ENCODE measurements around the gene MT1M. TPM values are rescaled to one million over a fixed set of nuclear protein-coding genes. Genes with fewer than 3 reads are reported as not detected.

Gene MT1M
- polyA plus RNA-seq, 4 donors: 0.27 to 1.1 (median 0.32) TPM; not detected in 1

- no peak for DNase-seq (ENCODE audit: low read depth in 4 of 4, low spot score in 3 of 4)
Observed at GRCh38 chr16:56625943-56626654, 6.4 kb upstream of the MT1M start.

GRCh38 chr16:56626685-56627084 is 5.8 kb upstream of the MT1M start:
- no peak for DNase-seq (ENCODE audit: low read depth in 4 of 4, low spot score in 3 of 4)

GRCh38 chr16:56628486-56629350 is 3.7 kb upstream of the MT1M start:
- DNase-seq (ENCODE audit: low read depth in 4 of 4, low spot score in 3 of 4): no peak

GRCh38 chr16:56629531-56629930 is 2.9 kb upstream of the MT1M start:
- no peak for DNase-seq (ENCODE audit: low read depth in 4 of 4, low spot score in 3 of 4)

GRCh38 chr16:56630134-56630533 is 2.3 kb upstream of the MT1M start:
- DNase-seq (ENCODE audit: low read depth in 4 of 4, low spot score in 3 of 4): no peak

- DNase-seq (ENCODE audit: low read depth in 4 of 4, low spot score in 3 of 4): no peak
Observed at GRCh38 chr16:56631197-56631596, 1.3 kb upstream of the MT1M start.

- no peak for DNase-seq (ENCODE audit: low read depth in 4 of 4, low spot score in 3 of 4)
Observed at GRCh38 chr16:56631832-56632155, 665 bp upstream of the MT1M start.

- no peak for DNase-seq (ENCODE audit: low read depth in 4 of 4, low spot score in 3 of 4)
Observed at GRCh38 chr16:56632848-56633365, 448 bp downstream of the MT1M start.

- no peak for DNase-seq (ENCODE audit: low read depth in 4 of 4, low spot score in 3 of 4)
Observed at GRCh38 chr16:56633535-56633934, 1.1 kb downstream of the MT1M start.

GRCh38 chr16:56634715-56635440 is 2.4 kb downstream of the MT1M start:
- DNase-seq (ENCODE audit: low read depth in 4 of 4, low spot score in 3 of 4): no peak

GRCh38 chr16:56635441-56635967 is 3.0 kb downstream of the MT1M start:
- no peak for DNase-seq (ENCODE audit: low read depth in 4 of 4, low spot score in 3 of 4)

GRCh38 chr16:56636616-56637413 is 4.4 kb downstream of the MT1M start:
- no peak for DNase-seq (ENCODE audit: low read depth in 4 of 4, low spot score in 3 of 4)

GRCh38 chr16:56637814-56638750 is 5.6 kb downstream of the MT1M start, which contains the start of gene MT1A:
MT1A (plus strand) TSS chr16:56638666; CDS start chr16:56638739, 73 bp downstream.
- no peak for DNase-seq (ENCODE audit: low read depth in 4 of 4, low spot score in 3 of 4)

GRCh38 chr16:56639045-56639444 is 6.6 kb downstream of the MT1M start:
- no peak for DNase-seq (ENCODE audit: low read depth in 4 of 4, low spot score in 3 of 4)

- DNase-seq (ENCODE audit: low read depth in 4 of 4, low spot score in 3 of 4): no peak
Observed at GRCh38 chr16:56640076-56640475, 7.6 kb downstream of the MT1M start.

- DNase-seq (ENCODE audit: low read depth in 4 of 4, low spot score in 3 of 4): no peak
Observed at GRCh38 chr16:56641166-56641565, 8.7 kb downstream of the MT1M start.

- DNase-seq (ENCODE audit: low read depth in 4 of 4, low spot score in 3 of 4): no peak
Observed at GRCh38 chr16:56643080-56643778, 10.8 kb downstream of the MT1M start.

- no peak for DNase-seq (ENCODE audit: low read depth in 4 of 4, low spot score in 3 of 4)
Observed at GRCh38 chr16:56643833-56644232, 11.4 kb downstream of the MT1M start.

All from left renal pelvis (tissue), 4 donors.